ENCODE measurements around the gene SLC8A2.
A peak's percentile ranks its signal among the peaks of the same experiment; 100 is the strongest.

DNA sequence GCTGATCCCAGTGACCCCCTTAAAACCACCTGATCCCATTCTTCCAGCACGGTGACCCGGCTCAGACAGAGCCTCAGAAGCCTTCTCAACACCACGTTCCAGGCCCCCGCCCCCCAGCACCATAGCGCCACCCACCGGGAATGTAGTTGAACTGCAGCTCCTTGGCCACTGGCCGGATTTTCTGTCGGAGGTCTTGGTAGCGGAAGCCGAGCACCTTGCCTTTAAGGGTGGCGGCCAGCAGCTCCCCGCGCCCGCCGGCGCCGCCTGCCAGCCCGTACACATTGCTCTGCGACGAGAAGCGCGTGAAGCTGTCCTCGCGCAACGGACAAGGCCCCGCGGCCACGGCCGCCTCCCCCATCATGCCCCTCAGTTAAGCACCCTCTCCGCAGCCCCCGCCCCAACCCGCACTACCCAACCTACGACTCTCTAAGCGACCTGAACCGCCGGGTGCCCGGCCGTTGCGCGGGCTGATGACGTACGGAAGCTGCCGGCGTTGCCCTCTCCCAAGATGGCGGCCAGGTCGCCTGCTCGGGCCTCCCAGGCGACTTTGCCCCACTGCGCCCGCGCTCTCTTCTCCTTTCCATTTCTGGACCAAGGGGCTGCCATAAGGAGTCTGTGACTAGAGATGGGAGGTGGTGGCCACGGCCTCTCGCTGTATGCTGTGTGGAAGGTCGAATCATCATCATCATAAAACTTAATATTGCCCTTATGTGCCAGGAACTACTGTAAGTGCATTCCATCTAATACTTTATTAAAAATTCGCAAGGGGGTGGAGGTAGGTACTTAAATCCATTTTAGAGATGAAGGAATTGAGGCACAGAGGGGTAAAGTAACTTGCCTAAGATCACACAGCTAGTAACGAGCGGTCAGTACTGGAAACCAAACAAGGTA, 12.4 kb upstream of the SLC8A2 start, which contains the start of gene KPTN:
- TF ChIP-seq, protein P1, sequence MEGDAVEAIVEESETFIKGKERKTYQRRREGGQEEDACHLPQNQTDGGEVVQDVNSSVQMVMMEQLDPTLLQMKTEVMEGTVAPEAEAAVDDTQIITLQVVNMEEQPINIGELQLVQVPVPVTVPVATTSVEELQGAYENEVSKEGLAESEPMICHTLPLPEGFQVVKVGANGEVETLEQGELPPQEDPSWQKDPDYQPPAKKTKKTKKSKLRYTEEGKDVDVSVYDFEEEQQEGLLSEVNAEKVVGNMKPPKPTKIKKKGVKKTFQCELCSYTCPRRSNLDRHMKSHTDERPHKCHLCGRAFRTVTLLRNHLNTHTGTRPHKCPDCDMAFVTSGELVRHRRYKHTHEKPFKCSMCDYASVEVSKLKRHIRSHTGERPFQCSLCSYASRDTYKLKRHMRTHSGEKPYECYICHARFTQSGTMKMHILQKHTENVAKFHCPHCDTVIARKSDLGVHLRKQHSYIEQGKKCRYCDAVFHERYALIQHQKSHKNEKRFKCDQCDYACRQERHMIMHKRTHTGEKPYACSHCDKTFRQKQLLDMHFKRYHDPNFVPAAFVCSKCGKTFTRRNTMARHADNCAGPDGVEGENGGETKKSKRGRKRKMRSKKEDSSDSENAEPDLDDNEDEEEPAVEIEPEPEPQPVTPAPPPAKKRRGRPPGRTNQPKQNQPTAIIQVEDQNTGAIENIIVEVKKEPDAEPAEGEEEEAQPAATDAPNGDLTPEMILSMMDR (IDR thresholded peaks at IDR 0.05; ENCODE audit: low read length): peak; percentile 98
- TF ChIP-seq EZH2 (optimal IDR thresholded peaks at IDR 0.05; ENCODE audit: low read depth, low read length) (no peak), EZH2phosphoT487 (IDR thresholded peaks at IDR 0.05; ENCODE audit: low read length) (no peak)
